Bronchial epithelial cell (primary cell): ENCODE measurements around the gene ZNF521. TPM values are rescaled to one million over a fixed set of nuclear protein-coding genes. Genes with fewer than 3 reads are reported as not detected.

Experiments used
- DNase-seq: peaks from one replicate; pipeline ENCODE4 v3.0.0-alpha.2; 2010; ENCODE audit warnings: low read depth
- FAIRE-seq: peaks from 2 replicates; lab custom pipeline; 2011; peaks lifted over from hg19 to GRCh38; lab: Jason Lieb, UNC
- H3K27me3 ChIP-seq: 2 replicates; pipeline ENCODE4 v1.5.1; 2011; ENCODE audit warnings: low read length; ENCODE audit not compliant: control insufficient read depth, insufficient read depth
- H3K36me3 ChIP-seq: 2 replicates; pipeline ENCODE4 v1.5.1; 2011; ENCODE audit warnings: low read length; ENCODE audit not compliant: control insufficient read depth, insufficient read depth
- H3K4me3 ChIP-seq: 2 replicates; pipeline ENCODE4 v1.5.1; 2011; ENCODE audit warnings: mild to moderate bottlenecking, low read depth, low read length, control low read depth
- total RNA-seq: library from RNA; depleted of rRNA; stranded (reverse); fragments of >200 nt; gene quantifications from 2 replicates; pipeline ENCODE4 v1.2.1, GENCODE V29; 2014
- TF ChIP-seq, protein P1 (sequence below): IDR thresholded peaks from 2 replicates; pipeline ENCODE4 v1.5.1; 2011; ENCODE audit warnings: mild to moderate bottlenecking, moderate library complexity, low read length, control low read depth, inconsistent platforms; ENCODE audit not compliant: insufficient read depth, severe bottlenecking

The ZNF521 gene
- total RNA-seq, 1 donor from 2014 or later, result 0.53 TPM

DNA sequence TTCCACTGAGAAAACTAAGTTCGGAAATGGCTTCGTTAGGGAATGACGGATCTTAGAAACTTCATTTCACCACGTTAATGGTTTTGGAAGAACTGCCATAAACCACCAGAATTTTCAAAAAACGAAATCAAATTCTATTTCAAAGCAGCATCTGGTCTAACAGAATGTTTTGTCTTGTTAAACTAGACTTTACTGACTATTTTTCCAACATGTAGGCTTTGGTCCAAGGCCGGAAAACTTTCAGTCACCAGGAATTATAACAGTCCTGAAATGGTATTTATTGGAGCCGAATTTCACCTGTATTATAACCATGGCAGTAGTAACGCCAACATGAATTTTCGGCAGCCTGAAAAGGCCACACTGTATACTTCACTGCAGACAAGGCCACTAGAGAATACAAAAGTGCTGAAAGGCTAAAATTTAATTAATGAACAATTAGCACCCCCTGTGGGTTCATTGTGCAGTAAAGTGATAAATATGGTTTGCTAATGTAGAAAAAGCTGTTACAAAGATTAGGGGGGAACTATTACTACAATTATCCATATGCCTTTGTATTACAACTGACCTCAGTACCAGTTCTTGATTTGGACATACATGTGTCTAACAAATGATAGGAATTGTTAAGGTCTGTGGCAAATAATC, 116.4 kb downstream of the ZNF521 start:
- TF ChIP-seq, protein P1, sequence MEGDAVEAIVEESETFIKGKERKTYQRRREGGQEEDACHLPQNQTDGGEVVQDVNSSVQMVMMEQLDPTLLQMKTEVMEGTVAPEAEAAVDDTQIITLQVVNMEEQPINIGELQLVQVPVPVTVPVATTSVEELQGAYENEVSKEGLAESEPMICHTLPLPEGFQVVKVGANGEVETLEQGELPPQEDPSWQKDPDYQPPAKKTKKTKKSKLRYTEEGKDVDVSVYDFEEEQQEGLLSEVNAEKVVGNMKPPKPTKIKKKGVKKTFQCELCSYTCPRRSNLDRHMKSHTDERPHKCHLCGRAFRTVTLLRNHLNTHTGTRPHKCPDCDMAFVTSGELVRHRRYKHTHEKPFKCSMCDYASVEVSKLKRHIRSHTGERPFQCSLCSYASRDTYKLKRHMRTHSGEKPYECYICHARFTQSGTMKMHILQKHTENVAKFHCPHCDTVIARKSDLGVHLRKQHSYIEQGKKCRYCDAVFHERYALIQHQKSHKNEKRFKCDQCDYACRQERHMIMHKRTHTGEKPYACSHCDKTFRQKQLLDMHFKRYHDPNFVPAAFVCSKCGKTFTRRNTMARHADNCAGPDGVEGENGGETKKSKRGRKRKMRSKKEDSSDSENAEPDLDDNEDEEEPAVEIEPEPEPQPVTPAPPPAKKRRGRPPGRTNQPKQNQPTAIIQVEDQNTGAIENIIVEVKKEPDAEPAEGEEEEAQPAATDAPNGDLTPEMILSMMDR, result no peak
- DNase-seq, result no peak
- no peak overlapping the region for H3K4me3 ChIP-seq

DNA sequence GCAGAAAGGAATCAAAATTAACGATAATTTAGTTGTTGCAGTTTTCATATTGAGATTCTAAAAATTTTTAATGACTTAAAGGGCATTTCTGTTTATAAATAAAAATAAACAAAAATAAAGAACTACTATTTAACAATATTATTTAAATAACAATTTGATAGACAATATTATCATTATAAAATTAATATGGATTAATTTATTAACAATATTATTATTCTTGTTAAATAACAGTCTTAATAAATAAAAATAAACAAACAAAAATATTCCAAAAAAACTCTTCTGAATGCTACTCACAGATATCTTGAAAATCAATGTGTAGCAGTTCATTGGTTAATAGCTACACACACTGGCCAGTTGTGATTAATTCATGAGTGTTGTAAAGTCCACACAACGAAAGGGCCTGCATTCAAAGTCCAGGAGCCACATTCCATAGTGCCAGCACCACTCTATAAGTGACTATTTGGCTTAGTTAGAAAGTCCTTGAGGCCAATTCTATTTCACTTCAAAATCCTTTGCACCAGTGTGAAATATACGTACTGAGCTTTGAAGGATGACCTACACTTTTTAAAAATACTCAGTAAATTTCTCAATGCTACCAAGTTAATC, 117.1 kb downstream of the ZNF521 start:
- DNase-seq (no peak), FAIRE-seq (no peak)
- TF ChIP-seq, protein P1, result no peak
- H3K4me3 ChIP-seq, result no peak overlapping the region
- H3K27me3 ChIP-seq, result no peaks in the 10 kb centered on the region
- H3K36me3 ChIP-seq, result no peaks in the 10 kb centered on the region

More for the DNA sequence above, 116.4 kb downstream of the ZNF521 start:
- H3K27me3 ChIP-seq, result no peaks in the 10 kb centered on the region
- no peaks in the 10 kb centered on the region for H3K36me3 ChIP-seq
- FAIRE-seq, result no peak

DNA sequence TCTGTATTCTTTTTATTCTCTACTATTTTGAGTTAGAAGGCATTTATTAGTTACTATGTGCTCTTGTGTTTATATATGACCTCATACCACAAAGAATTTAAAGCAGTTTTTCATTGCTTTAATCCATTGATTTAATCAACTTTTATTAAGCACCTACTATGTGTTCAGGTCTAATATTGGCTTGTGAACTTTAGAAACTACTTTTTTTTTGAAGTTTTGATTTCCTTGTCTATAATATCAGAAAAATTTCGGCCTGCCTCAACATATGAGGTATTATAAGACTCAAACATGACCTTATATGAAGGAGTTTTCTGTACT, 117.7 kb downstream of the ZNF521 start:
- Histone ChIP-seq H3K36me3 (no peaks in the 10 kb centered on the region), H3K4me3 (no peak overlapping the region), H3K27me3 (no peaks in the 10 kb centered on the region)
- FAIRE-seq (no peak), DNase-seq (no peak)
- TF ChIP-seq, protein P1, result no peak

DNA sequence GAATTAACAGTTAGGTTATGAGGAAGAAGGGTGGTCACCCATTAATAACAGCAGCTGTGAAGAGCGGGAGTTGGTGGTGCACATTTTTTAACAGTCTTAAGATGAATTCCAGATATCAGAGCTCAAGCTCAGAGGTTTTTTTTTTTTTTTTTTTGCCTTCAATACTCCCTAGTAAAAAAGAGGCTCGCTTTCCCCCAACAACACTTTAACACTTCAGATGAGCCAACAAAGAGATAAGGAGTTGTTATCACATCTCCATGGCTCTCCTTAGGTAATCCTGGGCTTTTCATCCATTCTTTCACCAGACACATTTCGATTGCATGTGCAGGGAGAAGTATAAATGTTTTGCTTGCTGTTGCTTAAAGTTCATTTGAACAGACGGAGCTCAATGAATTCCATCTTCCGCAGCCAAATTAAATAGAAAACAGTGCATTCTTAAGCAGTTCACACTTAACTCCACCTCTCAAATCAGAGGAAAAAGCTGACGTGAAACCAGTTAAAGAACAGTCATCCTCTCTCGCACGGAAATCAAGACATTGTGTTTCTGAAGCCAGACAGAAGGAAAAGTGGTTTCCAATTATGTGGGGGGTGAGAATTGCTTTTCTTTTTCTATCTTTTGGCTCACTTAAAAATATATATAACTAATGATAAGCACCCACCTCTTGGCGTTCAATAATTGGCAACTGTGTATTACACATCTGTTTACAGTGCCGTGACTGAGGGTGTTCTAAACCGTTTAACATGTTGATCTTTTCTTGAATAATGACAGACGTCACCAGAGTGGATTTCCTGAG, 118.2 kb downstream of the ZNF521 start:
- TF ChIP-seq, protein P1, result no peak
- Histone ChIP-seq H3K4me3 (no peak overlapping the region), H3K27me3 (no peaks in the 10 kb centered on the region), H3K36me3 (no peaks in the 10 kb centered on the region)
- FAIRE-seq, result no peak
- DNase-seq, result peak; percentile 4

DNA sequence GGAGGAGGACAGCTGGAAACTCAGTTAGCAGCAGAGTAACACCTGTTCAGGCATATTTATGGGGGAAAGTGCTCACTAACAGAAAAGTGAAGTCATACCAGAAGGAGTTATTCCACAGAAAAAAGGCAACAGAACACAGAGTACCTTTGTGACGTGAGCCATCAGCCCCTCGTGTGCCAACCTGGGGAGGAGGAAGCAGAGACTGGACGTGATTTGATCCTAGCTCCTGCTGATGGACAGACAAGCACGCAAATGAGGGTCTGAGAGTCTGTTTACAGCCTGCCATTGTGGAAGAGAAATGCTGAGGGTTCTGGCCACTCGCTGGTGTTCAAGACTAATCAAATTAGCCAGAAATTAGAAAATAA, 120.7 kb downstream of the ZNF521 start:
- no peak for DNase-seq
- H3K36me3 ChIP-seq, result no peaks in the 10 kb centered on the region
- no peaks in the 10 kb centered on the region for H3K27me3 ChIP-seq
- no peak for FAIRE-seq
- no peak overlapping the region for H3K4me3 ChIP-seq
- TF ChIP-seq, protein P1, result no peak
